GM12878 (cell line): ENCODE measurements around the gene HELZ. TPM values are rescaled to one million over a fixed set of nuclear protein-coding genes. Genes with fewer than 3 reads are reported as not detected.

Source experiments
- ATAC-seq: fragments of 200-7000 bp; cut with Tn5 transposase; 3 replicates; pipeline ENCODE4 v1.9.1; 2020; ENCODE audit warnings: mild to moderate bottlenecking, moderate library complexity
- BruUV-seq: library from RNA; stranded (reverse); fragments of 400-500 nt; replicated peaks from 2 replicates; lab custom pipeline; 2021; lab: Mats Ljungman, UMichigan
- CTCF ChIA-PET: fragments of 300-600 bp; sonication (Branson Sonifier 250); formaldehyde crosslinking; extraction: SDS; loops from one replicate; lab custom pipeline; 2021; ENCODE audit warnings: inconsistent platforms; lab: Yijun Ruan, JAX
- POLR2A ChIA-PET: fragments of 350-600 bp; formaldehyde crosslinking; extraction: SDS; loops from one replicate; lab custom pipeline; 2021; ENCODE audit warnings: inconsistent platforms; lab: Charles Lee
- RAD21 ChIA-PET: fragments of 300-600 bp; sonication (Branson Sonifier 250); formaldehyde crosslinking; loops from one replicate; lab custom pipeline; 2023; ENCODE audit warnings: antibody characterized with exemption; ENCODE audit not compliant: unreplicated experiment; lab: Charles Lee
- SMC1A ChIA-PET: fragments of 300-600 bp; sonication (Branson Sonifier 250); formaldehyde crosslinking; loops from one replicate; lab custom pipeline; 2023; ENCODE audit not compliant: unreplicated experiment, uncharacterized antibody; lab: Charles Lee
- DNase-seq: peaks from one replicate; pipeline ENCODE4 v3.0.0-alpha.2; 2011; ENCODE audit warnings: low read depth, low spot score
- FAIRE-seq: peaks from 3 replicates; lab custom pipeline; 2011; peaks lifted over from hg19 to GRCh38; lab: Jason Lieb, UNC
- H2AFZ ChIP-seq: 2 replicates; pipeline ENCODE4 v1.6.0; 2011; ENCODE audit warnings: low read depth, low read length, control low read depth; ENCODE audit not compliant: control insufficient read depth
- H3K27ac ChIP-seq: 2 replicates; pipeline ENCODE4 v1.5.1; 2011; ENCODE audit warnings: control low read depth; ENCODE audit not compliant: control insufficient read depth, insufficient read depth
- H3K27me3 ChIP-seq, 2 experiments: replicated peaks in 1 of 2; 2 replicates each; pipeline versions ENCODE4 v1.6.0 to v1.6.1; 2011; ENCODE audit warnings: low read length in 1 of 2; ENCODE audit not compliant: control insufficient read depth in 2 of 2, insufficient read depth in 2 of 2
- H3K36me3 ChIP-seq, 2 experiments: 2 replicates each; pipeline ENCODE4 v1.5.1; 2011; ENCODE audit warnings: low read length in 1 of 2; ENCODE audit not compliant: control insufficient read depth in 2 of 2, insufficient read depth in 2 of 2
- H3K4me1 ChIP-seq: 2 replicates; pipeline ENCODE4 v1.6.1; 2011; ENCODE audit warnings: mild to moderate bottlenecking, low read length, moderate library complexity, mixed read lengths; ENCODE audit not compliant: control insufficient read depth, insufficient read depth
- H3K4me2 ChIP-seq: 2 replicates; pipeline ENCODE4 v1.6.0; 2011; ENCODE audit warnings: control low read depth; ENCODE audit not compliant: control insufficient read depth, insufficient read depth
- H3K4me3 ChIP-seq: fragments of 200-600 bp; sonication (generic); 2 replicates; pipeline ENCODE4 v1.5.1; 2016
- H3K79me2 ChIP-seq: 2 replicates; pipeline ENCODE4 v1.6.0; 2011; ENCODE audit warnings: low read length; ENCODE audit not compliant: control insufficient read depth, insufficient read depth
- H3K9ac ChIP-seq: 2 replicates; pipeline ENCODE4 v1.8.0; 2011; ENCODE audit warnings: low read length, control low read depth, mixed read lengths; ENCODE audit not compliant: control insufficient read depth, insufficient read depth
- H3K9me3 ChIP-seq: replicated peaks from 3 replicates; pipeline ENCODE4 v1.5.1; 2011; ENCODE audit warnings: mild to moderate bottlenecking, low read length; ENCODE audit not compliant: control insufficient read depth, insufficient read depth
- H4K20me1 ChIP-seq: 2 replicates; pipeline ENCODE4 v1.6.0; 2011; ENCODE audit not compliant: control insufficient read depth, insufficient read depth
- CUX1 ChIP-seq: IDR thresholded peaks from 2 replicates; pipeline ENCODE4 v1.6.1; 2012; ENCODE audit warnings: improper control_type of control experiment, low read depth, low read length; ENCODE audit not compliant: insufficient replicate concordance
- IKZF1 ChIP-seq: fragments of 450-650 bp; conservative IDR thresholded peaks from 2 replicates; pipeline ENCODE4 v1.6.1; 2017; ENCODE audit warnings: antibody characterized with exemption, mild to moderate bottlenecking
- MLLT1 ChIP-seq: fragments of 450-650 bp; IDR thresholded peaks from 2 replicates; pipeline ENCODE4 v1.6.1; 2016; ENCODE audit warnings: mild to moderate bottlenecking
- MXI1 ChIP-seq: fragments of 150-350 bp; IDR thresholded peaks from 2 replicates; pipeline ENCODE4 v1.6.1; 2011; ENCODE audit warnings: low read depth, mild to moderate bottlenecking, inconsistent platforms, low read length, improper control_type of control experiment
- MYC ChIP-seq: IDR thresholded peaks from 2 replicates; pipeline ENCODE4 v1.6.1; 2011; ENCODE audit warnings: mild to moderate bottlenecking, low read length, moderate library complexity, inconsistent platforms; ENCODE audit not compliant: insufficient read depth, insufficient replicate concordance, insufficient read length, severe bottlenecking
- POLR2A ChIP-seq: IDR thresholded peaks from 2 replicates; pipeline ENCODE4 v1.6.1; 2011; ENCODE audit warnings: low read depth, mild to moderate bottlenecking, low read length
- SKIL ChIP-seq: fragments of 450-650 bp; IDR thresholded peaks from 2 replicates; pipeline ENCODE4 v1.6.1; 2017; ENCODE audit warnings: mild to moderate bottlenecking, low read depth, inconsistent platforms; ENCODE audit not compliant: poor library complexity, severe bottlenecking
- SMARCA5 ChIP-seq: fragments of 450-650 bp; IDR thresholded peaks from 2 replicates; pipeline ENCODE4 v1.6.1; 2017; ENCODE audit warnings: mild to moderate bottlenecking
- SP1 ChIP-seq: IDR thresholded peaks from one replicate; pipeline ENCODE4 v1.6.1; 2011; ENCODE audit warnings: low read depth, low read length
- STAT1 ChIP-seq: fragments of 450-650 bp; conservative IDR thresholded peaks from 2 replicates; pipeline ENCODE4 v1.6.1; 2014; ENCODE audit warnings: antibody characterized with exemption, mild to moderate bottlenecking
- ZBTB33 ChIP-seq: fragments of 450-650 bp; IDR thresholded peaks from 2 replicates; pipeline ENCODE4 v1.6.1; 2017; ENCODE audit warnings: mild to moderate bottlenecking
- in situ Hi-C: fragments of 300-500 bp; cut with MboI; formaldehyde crosslinking; loops from 9 replicates; pipeline ENCODE4 v1.14.3; 2018; ENCODE audit warnings: mixed read lengths
- intact Hi-C: fragments of 100-400 bp; cut with micrococcal nuclease; formaldehyde crosslinking; loops from one replicate; pipeline ENCODE4 v1.14.2; 2022; ENCODE audit not compliant: unreplicated experiment
- polyA plus RNA-seq, 11 experiments: library from polyadenylated mRNA; depleted of rRNA in 4 of 11; unstranded in 6 of 11; stranded (reverse) in 5 of 11; fragments of >200 nt; fragmentation: Nextera tagmentation in 4 of 11; fragmentation: Illumina TruSeq in 1 of 11; extraction: Ambion mirVana in 4 of 11; extraction: Trizol in 1 of 11; gene quantifications; 1 replicate in 1 of 11; 2 replicates in 10 of 11; pipeline versions ENCODE4 v1.2.1 to v1.2.3, GENCODE V29; 2011 to 2016; ENCODE audit warnings: inconsistent platforms in 2 of 11, missing spikeins in 2 of 11, low read depth in 1 of 11
- total RNA-seq, 4 experiments: library from RNA; depleted of rRNA in 3 of 4; stranded (reverse); fragments of >200 nt in 3 of 4; fragmentation: Illumina TruSeq in 1 of 4; extraction: Trizol in 1 of 4; gene quantifications; 2 replicates each; pipeline versions ENCODE4 v1.2.1 to v1.2.3, GENCODE V29; 2013 to 2021

HELZ gene
- total and polyA plus RNA-seq, 10 of the 15 experiments (the other 5 are each of a cell fraction or from before 2014, with no cell fraction given), result 1.5 to 36.8 (median 19.1) TPM

GRCh38 chr17:67229109-67229955 is 15.7 kb downstream of the HELZ start (continued):
- TF ChIP-seq CUX1, result no peak
- no peak for TF ChIP-seq SKIL
- TF ChIP-seq, all 136 proteins: peak for 0

GRCh38 chr17:67227488-67227887 is 17.5 kb downstream of the HELZ start:
- H3K4me1 ChIP-seq, result no peaks in the 10 kb centered on the region
- H3K27me3 ChIP-seq, result no peaks in the 10 kb centered on the region
- H4K20me1 ChIP-seq, result peaks cover 2% of the 10 kb centered on the region; the same call in 1 of the 2 replicates
- ATAC-seq (no peak), FAIRE-seq (no peak), DNase-seq (no peak)
- ChIA-PET SMC1A (no interaction called here), POLR2A (no interaction called here), CTCF (no interaction called here), RAD21 (no interaction called here)
- H3K79me2 ChIP-seq, result peaks cover 11% of the 10 kb centered on the region
- H2AFZ ChIP-seq, result no peak overlapping the region
- in situ Hi-C loops (no loop called here), intact Hi-C loops (no loop called here)
- H3K4me2 ChIP-seq, result no peak overlapping the region
- no peak overlapping the region for H3K27ac ChIP-seq
- H3K4me3 ChIP-seq, result no peak overlapping the region
- BruUV-seq, result no TSS peak
- H3K9me3 ChIP-seq, result no peaks in the 10 kb centered on the region
- peaks cover 0 to 3% of the 10 kb centered on the region in 2 experiments; a peak in 3 of 4 replicates for H3K36me3 ChIP-seq
- H3K9ac ChIP-seq, result no peak overlapping the region
- no peak for TF ChIP-seq ZBTB33
- TF ChIP-seq SP1, result no peak
- TF ChIP-seq POLR2A, result no peak
- no peak for TF ChIP-seq IKZF1
- no peak for TF ChIP-seq MXI1
- no peak for TF ChIP-seq SMARCA5
- TF ChIP-seq MYC, result no peak
- TF ChIP-seq MLLT1, result no peak
- TF ChIP-seq STAT1, result no peak
